ENCODE data around the gene ARHGEF11. TPM values are rescaled to one million over a fixed set of nuclear protein-coding genes. Genes with fewer than 3 reads are reported as not detected.

ARHGEF11 gene
- total and polyA plus RNA-seq, 10 donors = 3.4 to 65.3 (median 42.7) TPM

- TF ChIP-seq, protein P1, sequence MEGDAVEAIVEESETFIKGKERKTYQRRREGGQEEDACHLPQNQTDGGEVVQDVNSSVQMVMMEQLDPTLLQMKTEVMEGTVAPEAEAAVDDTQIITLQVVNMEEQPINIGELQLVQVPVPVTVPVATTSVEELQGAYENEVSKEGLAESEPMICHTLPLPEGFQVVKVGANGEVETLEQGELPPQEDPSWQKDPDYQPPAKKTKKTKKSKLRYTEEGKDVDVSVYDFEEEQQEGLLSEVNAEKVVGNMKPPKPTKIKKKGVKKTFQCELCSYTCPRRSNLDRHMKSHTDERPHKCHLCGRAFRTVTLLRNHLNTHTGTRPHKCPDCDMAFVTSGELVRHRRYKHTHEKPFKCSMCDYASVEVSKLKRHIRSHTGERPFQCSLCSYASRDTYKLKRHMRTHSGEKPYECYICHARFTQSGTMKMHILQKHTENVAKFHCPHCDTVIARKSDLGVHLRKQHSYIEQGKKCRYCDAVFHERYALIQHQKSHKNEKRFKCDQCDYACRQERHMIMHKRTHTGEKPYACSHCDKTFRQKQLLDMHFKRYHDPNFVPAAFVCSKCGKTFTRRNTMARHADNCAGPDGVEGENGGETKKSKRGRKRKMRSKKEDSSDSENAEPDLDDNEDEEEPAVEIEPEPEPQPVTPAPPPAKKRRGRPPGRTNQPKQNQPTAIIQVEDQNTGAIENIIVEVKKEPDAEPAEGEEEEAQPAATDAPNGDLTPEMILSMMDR (IDR thresholded peaks at IDR 0.05 in 8 of 11, conservative IDR thresholded peaks at IDR 0.05 in 3 of 11) = no peak
- no peak for TF ChIP-seq POLR2AphosphoS5 (IDR thresholded peaks at IDR 0.05)
- no peak for TF ChIP-seq POLR2A (IDR thresholded peaks at IDR 0.05)
- H3K27me3 ChIP-seq (replicated peaks in 1 of 7) = peaks cover 0 to 38% (median 0%) of the 10 kb centered on the region in 7 donors
- H3K36me3 ChIP-seq = peaks cover 0 to 80% (median 9%) of the 10 kb centered on the region in 6 donors
- H3K27ac ChIP-seq = no peak overlapping the region
- no peak overlapping the region for H3K4me3 ChIP-seq
- intact Hi-C loops (cut with DNase I; ENCODE audit: low total_unique reads) = no loop called here
- no peak for DNase-seq
- H3K4me1 ChIP-seq = peaks cover 0 to 40% (median 9%) of the 10 kb centered on the region in 6 donors
- WGBS, 5 donors = 56 to 65% (median 57%) methylated on average over 5 to 6 of the region's 6 CpGs
- no peaks in the 10 kb centered on the region for H3K9me3 ChIP-seq
Observed at GRCh38 chr1:156911577-156912298, 133.8 kb downstream of the ARHGEF11 start.

DNA sequence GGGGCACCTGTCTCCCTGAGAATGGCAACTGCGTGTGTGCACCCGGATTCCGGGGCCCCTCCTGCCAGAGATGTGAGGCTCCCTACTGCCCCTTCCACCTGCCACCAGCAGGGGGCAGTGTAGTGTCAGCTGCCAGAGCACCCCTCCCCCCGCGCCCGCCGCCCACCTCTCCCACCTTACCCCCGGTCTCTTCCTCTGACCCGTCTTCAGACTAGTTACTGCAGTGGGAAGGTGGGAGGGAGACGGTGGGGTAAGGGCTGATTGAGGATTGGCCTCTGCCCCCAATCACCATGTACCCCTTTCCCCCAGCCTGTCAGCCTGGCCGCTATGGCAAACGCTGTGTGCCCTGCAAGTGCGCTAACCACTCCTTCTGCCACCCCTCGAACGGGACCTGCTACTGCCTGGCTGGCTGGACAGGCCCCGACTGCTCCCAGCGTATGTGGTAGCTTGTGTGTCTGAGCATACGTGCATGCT lies 135.2 kb downstream of the ARHGEF11 start:
- Histone ChIP-seq H3K27me3 (replicated peaks in 1 of 7) (peaks cover 0 to 34% (median 0%) of the 10 kb centered on the region in 7 donors), H3K4me3 (no peak overlapping the region), H3K4me1 (peaks cover 0 to 48% (median 9%) of the 10 kb centered on the region in 6 donors), H3K27ac (no peak overlapping the region), H3K36me3 (peaks cover 0 to 83% (median 8%) of the 10 kb centered on the region in 6 donors), H3K9me3 (no peaks in the 10 kb centered on the region)
- TF ChIP-seq, protein P1 (IDR thresholded peaks at IDR 0.05 in 8 of 11, conservative IDR thresholded peaks at IDR 0.05 in 3 of 11) = peak in 10 of 11 experiments; percentile 23 to 86 (median 72)
- TF ChIP-seq POLR2AphosphoS5 (IDR thresholded peaks at IDR 0.05) (no peak), POLR2A (IDR thresholded peaks at IDR 0.05) (no peak)
- intact Hi-C loops (cut with DNase I; ENCODE audit: low total_unique reads) = no loop called here
- 62 to 69% (median 64%) methylated on average over 14 to 18 of the region's 18 CpGs for WGBS, 5 donors
- no peak for DNase-seq

DNA sequence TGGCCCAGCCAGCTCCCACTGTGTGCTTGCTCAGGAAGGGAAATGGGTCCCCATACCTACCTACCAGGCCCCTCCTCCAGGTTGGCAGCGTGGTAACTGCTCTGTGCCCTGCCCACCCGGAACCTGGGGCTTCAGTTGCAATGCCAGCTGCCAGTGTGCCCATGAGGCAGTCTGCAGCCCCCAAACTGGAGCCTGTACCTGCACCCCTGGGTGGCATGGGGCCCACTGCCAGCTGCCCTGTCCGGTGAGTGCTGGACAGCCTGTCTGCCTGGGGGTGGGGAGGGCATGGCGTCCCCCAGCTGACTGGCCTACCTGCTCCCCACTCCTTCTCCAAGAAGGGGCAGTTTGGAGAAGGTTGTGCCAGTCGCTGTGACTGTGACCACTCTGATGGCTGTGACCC lies 135.9 kb downstream of the ARHGEF11 start:
- 60 to 81% (median 79%) methylated on average over 2 to 5 of the region's 5 CpGs for WGBS, 5 donors
- peaks cover 0 to 54% (median 9%) of the 10 kb centered on the region in 6 donors for H3K4me1 ChIP-seq
- no peak for DNase-seq
- H3K27me3 ChIP-seq (replicated peaks in 1 of 7) = peaks cover 0 to 30% (median 0%) of the 10 kb centered on the region in 7 donors
- intact Hi-C loops (cut with DNase I; ENCODE audit: low total_unique reads) = no loop called here
- peaks cover 0 to 76% (median 2%) of the 10 kb centered on the region in 6 donors for H3K36me3 ChIP-seq
- no peak overlapping the region for H3K27ac ChIP-seq
- H3K4me3 ChIP-seq = no peak overlapping the region
- TF ChIP-seq POLR2A (IDR thresholded peaks at IDR 0.05) (no peak), POLR2AphosphoS5 (IDR thresholded peaks at IDR 0.05) (no peak)
- TF ChIP-seq, protein P1 (IDR thresholded peaks at IDR 0.05 in 8 of 11, conservative IDR thresholded peaks at IDR 0.05 in 3 of 11) = no peak
- no peaks in the 10 kb centered on the region for H3K9me3 ChIP-seq

DNA sequence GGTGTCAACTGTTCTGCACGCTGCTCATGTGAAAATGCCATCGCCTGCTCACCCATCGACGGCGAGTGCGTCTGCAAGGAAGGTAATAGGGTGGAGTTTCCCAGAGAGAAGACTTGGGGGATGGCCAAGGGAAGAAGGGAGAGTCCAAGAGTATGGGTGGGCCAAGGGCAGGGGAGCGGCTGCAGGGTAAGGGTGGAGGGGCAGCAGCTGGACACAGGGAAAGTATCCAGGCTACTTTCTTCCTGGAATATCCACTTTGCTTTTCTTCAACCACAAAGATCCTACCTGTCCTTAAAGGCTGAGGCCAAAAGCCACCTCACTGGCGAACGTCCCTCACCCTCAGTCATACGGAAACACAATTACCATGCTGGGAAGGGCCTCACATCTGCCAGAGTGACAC lies 136.6 kb downstream of the ARHGEF11 start:
- no peak for DNase-seq
- Histone ChIP-seq H3K36me3 (peaks cover 0 to 69% (median 1%) of the 10 kb centered on the region in 6 donors), H3K27me3 (replicated peaks in 1 of 7) (peaks cover 0 to 27% (median 0%) of the 10 kb centered on the region in 7 donors), H3K27ac (no peak overlapping the region), H3K9me3 (no peaks in the 10 kb centered on the region), H3K4me1 (peaks cover 0 to 62% (median 9%) of the 10 kb centered on the region in 6 donors), H3K4me3 (no peak overlapping the region)
- no peak for TF ChIP-seq POLR2AphosphoS5 (IDR thresholded peaks at IDR 0.05)
- TF ChIP-seq POLR2A (IDR thresholded peaks at IDR 0.05) = no peak
- TF ChIP-seq, protein P1 (IDR thresholded peaks at IDR 0.05 in 8 of 11, conservative IDR thresholded peaks at IDR 0.05 in 3 of 11) = no peak
- whole genome bisulfite sequencing, 5 donors = 69 to 82% (median 79%) methylated on average over 10 of the region's 10 CpGs
- intact Hi-C loops (cut with DNase I; ENCODE audit: low total_unique reads) = no loop called here

Data from spleen (tissue), 11 donors.